Measurements from ENCODE around the gene SH3RF1.

SH3RF1 gene

GRCh38 chr4:169059306-169060211, 211.2 kb downstream of the SH3RF1 start:
- no peak for DNase-seq

- no peak for DNase-seq
Measured at GRCh38 chr4:169058312-169058711, 212.4 kb downstream of the SH3RF1 start.

- DNase-seq = no peak
Measured at GRCh38 chr4:169054879-169055278, 215.9 kb downstream of the SH3RF1 start.

- DNase-seq = no peak
Measured at GRCh38 chr4:169052594-169052945, 218.2 kb downstream of the SH3RF1 start.

GRCh38 chr4:169051761-169052593, 218.8 kb downstream of the SH3RF1 start:
- DNase-seq = no peak

GRCh38 chr4:169050881-169051760, 219.6 kb downstream of the SH3RF1 start:
- DNase-seq = no peak

GRCh38 chr4:169050284-169050683, 220.5 kb downstream of the SH3RF1 start:
- DNase-seq = no peak

- DNase-seq = no peak
Measured at GRCh38 chr4:169048868-169049414, 221.8 kb downstream of the SH3RF1 start.

- no peak for DNase-seq
Measured at GRCh38 chr4:169047956-169048355, 222.8 kb downstream of the SH3RF1 start.

GRCh38 chr4:169045862-169046584, 224.7 kb downstream of the SH3RF1 start:
- no peak for DNase-seq

- no peak for DNase-seq
Measured at GRCh38 chr4:169044714-169045447, 225.9 kb downstream of the SH3RF1 start.

Measured in T1000 (cell line).